Activated naive CD4-positive, alpha-beta T cell (primary cell): Measurements from ENCODE around the gene ATP11A.

ENCODE experiments used
- DNase-seq, 4 experiments: peaks; one replicate each; lab custom pipeline; 2025; lab: John Stamatoyannopoulos, UW

The ATP11A gene

DNA sequence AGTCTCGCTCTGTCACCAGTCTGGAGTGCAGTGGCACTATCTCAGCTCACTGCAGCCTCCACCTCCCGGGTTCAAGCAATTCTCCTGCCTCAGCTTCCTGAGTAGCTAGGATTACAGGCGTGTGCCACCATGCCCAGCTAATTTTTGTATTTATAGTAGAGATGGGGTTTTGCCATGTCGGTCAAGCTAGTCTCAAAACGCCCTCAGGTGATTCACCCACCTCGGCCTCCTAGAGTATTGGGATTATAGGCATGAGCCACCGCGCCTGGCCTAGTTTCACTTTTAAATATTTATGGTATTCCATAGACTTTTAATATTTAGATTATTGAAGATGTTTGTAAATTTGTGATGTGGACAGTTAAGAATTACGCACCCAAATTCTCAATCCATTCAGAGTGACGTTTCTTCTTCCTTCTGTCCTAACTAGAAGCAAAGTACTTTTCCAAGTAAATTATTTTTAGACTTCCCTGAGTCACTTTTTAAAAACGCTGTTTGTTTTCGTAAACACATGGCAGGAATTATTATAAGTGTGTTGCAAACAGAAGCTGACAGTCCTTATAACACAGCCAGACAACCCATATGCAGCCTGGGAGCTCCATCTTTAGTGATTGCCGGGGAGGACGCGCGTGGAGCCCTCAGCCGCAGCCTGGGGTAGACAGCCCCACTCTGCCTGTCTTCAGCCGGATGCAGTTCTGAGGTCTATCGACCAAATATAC lies 131.7 kb downstream of the ATP11A start:
- no peak for DNase-seq

GRCh38 chr13:112822851-112823250 lies 133.0 kb downstream of the ATP11A start:
- no peak for DNase-seq

GRCh38 chr13:112824429-112824828 lies 134.6 kb downstream of the ATP11A start:
- no peak for DNase-seq

DNA sequence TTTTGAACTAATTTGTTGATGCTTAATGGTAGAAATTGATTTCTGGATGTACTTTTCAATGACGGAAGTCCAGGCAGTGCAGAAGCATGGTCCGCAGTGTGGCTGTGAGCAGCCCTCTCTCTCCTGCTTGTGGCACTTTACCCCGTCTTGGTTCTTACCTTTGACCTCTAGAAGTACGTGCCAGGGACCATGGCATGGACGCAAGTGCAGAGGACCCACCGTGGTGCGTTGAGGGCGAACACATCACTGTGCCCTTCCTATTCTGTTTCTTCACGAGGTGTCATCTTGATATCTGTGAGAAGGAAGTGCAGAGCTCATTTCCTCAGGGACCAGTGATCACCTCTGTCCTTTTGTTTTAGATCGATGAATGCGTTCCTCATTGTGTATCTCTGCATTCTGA lies 135.2 kb downstream of the ATP11A start:
- DNase-seq = no peak

DNA sequence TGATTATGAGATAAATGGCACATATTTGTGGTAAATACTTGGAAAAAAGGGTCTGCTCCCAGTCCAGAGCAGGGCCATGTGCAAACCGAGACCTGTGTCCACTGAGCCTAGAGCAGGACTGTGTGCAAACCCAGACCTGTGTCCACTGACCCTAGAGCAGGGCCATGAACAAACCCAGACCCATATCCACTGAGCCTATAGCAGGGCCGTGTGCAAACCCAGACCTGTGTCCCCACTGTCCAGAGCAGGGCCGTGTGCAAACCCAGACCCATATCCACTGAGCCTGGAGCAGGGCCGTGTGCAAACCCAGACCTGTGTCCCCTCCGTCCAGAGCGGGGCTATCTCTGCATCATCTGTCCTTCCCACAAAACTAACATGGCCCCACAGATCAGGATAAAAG lies 136.0 kb downstream of the ATP11A start:
- DNase-seq = no peak

DNA sequence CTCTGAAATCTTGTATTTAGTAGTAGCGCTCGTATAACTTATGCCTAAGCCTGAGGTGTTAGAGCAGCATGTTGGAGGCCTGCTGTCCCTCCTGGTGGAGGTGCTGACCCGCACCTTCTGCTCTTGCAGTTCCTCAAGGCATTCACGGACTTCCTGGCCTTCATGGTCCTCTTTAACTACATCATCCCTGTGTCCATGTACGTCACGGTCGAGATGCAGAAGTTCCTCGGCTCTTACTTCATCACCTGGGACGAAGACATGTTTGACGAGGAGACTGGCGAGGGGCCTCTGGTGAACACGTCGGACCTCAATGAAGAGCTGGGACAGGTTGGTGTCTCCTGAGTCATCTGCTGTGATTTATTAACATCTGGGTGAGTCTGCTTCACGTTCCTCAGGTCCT lies 136.7 kb downstream of the ATP11A start:
- no peak for DNase-seq

DNA sequence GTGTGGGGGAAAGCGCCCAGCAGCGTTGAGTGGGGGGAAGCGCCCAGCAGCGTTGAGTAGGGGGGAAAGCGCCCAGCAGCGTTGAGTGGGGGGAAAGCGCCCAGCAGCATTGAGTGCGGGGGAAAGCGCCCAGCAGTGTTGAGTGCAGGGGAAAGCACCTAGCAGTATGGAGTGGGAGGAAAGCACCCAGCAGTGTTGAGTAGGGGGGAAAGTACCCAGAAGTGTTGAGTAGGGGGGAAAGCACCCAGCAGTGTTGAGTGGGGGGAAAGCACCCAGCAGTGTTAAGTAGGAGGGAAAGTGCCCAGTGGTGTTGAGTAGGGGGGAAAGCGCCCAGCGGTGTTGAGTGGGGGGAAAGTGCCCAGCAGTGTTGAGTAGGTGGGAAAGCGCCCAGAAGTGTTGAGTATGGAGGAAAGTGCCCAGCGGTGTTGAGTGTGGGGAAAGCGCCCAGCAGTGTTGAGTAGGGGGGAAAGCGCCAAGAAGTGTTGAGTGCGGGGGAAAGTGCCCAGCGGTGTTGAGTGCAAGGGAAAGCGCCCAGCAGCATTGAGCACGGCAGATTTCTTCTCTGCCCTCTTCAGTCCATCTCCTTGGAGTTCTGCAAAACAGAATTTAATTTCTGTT lies 138.4 kb downstream of the ATP11A start:
- no peak for DNase-seq

- no peak for DNase-seq
These were observed 138.9 kb downstream of the ATP11A start for GRCh38 chr13:112828756-112829155.

GRCh38 chr13:112831196-112831595 lies 141.4 kb downstream of the ATP11A start:
- DNase-seq = no peak

DNA sequence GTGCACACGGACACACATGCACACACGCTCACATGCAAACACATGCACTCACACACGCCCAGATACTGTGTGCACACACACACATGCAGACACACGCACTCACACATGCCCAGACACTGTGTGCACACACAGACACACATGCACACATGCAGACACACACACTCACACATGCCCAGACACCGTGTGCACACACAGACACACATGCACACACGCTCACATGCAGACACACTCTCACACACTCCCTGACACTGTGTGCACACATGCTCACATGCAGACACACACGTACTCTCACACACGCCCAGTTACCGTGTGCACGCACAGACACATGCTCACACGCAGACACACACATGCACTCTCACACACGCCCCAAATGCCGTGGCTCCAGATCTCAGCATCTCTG lies 142.0 kb downstream of the ATP11A start:
- no peak for DNase-seq

DNA sequence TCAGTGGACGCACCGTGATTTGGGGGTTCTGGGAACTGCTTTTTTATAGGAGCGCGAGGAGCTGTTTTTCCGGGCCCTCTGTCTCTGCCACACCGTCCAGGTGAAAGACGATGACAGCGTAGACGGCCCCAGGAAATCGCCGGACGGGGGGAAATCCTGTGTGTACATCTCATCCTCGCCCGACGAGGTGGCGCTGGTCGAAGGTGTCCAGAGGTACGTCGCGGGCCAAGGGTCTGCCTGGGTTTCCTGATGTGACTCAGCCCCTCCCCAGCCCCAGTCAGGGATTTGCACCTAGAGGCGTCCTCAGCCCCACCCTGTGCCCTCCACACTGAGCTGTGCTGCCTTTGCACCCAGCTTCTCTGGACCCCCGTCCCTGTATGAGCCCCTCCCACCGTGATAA lies 143.0 kb downstream of the ATP11A start:
- DNase-seq = no peak

DNA sequence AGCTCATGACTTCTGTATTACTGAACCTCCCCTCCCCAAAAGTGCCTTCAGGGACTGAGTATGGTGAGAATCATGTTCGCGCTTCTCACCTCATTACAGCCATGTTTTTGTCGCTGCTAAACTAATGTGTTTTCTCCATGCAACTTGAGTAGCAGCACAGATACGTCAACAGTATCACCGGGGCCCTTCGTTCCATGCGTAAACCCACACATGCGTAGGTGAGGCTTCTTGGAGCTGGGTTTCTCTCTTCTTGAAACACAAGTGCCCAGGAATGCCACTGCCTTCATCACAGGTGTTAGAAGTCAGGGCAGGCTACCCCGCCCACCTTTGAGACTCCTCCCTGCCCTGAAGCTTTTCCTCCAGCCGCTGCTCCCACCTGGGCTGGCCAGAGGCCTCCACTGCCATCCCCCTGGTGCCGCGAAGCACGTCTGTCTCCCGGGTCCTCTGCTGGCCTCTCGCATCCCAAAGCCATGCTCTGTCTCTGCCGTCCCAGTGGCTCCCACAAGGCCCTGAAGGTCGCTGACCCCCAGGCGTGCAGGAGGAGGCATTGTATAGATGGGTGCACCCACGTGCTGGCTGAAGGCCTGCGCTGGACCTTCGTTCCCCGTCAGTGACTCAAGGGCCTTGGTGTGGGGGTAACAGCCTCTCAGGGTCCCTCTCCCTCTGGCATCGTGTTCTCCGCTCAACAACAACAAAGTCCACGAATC lies 143.9 kb downstream of the ATP11A start:
- no peak for DNase-seq

DNA sequence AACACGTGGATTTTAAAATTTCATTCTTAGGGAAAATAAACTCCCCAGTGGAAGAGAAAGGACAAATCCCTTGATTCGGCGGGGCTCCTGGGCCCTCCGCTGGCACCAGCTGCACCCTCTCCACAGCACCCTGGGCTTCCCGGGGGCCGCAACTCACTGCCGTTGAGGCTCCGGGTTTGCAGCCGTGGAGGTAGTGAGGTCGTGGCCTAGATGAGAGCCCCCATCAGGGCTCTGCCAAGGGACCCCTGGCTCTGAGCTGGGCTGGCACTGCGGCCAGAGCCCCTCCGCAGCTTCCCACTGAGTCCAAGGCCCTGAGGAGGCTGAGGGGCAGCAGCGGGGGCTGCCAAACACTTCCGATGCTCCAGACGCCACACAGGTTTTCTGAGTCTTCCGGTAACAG lies 145.5 kb downstream of the ATP11A start:
- DNase-seq = no peak

GRCh38 chr13:112835796-112836195 lies 146.0 kb downstream of the ATP11A start:
- no peak for DNase-seq

- DNase-seq = no peak
These were observed 147.1 kb downstream of the ATP11A start for GRCh38 chr13:112836940-112837339.

GRCh38 chr13:112837371-112838037 lies 147.7 kb downstream of the ATP11A start:
- no peak for DNase-seq

- DNase-seq = no peak
These were observed 148.4 kb downstream of the ATP11A start for GRCh38 chr13:112838038-112838841.

DNA sequence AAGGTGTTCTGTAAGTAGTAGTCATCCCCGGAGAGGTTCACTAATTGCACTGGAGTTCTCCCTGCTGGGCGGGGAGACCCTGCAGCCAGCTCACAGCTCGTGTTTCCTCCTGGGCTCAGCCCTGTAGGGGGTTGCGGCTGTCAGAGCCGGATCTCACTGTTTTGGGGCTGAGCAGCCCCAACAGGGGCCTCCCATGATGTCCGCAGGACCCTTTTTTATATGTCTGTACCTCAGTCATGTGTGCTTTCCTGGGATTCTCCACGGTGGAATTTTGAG lies 148.9 kb downstream of the ATP11A start:
- DNase-seq = no peak

DNA sequence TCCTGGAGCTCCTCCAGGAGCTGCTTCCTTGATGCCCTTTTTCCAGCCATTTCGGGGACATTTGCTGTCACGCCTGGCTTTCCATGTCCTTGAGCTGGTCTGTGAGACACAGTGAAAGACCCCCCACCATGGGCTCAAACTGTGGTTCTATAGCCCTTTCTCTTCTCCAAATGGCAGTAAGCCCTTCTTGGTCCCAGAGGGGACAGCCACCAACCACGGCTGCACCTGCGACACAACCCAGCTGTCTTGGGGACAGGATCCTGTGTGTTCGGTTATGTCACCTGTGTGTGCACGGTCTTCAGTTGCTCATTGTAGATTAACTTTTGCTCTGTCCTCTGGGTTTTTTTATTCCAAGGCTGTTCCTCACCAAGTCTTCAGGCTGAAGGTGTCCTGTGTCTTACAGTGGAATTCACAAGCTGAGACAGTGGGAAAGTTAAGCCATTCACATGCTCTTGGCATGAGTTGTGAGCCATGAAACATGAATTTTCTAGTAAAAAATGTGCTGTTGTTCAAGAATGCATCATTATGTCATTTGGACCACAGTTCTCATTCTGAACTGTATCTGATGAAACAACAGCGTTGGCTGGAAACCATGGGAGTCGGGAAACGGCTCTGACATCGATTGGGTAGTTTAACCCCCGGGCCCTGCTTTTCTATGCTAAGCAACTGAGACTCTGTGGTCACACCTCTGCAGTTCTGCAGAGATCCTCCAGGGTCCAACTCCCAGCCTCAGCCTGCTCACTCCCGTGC lies 149.7 kb downstream of the ATP11A start:
- DNase-seq = no peak

- DNase-seq = no peak
These were observed 150.8 kb downstream of the ATP11A start for GRCh38 chr13:112840472-112841302.
